GM19397 (cell line): Measurements from ENCODE around the gene PRAMEF8.
"Not testable (repeated sequence)": the region's sequence is repeated elsewhere in the genome, so short reads cannot be mapped to it uniquely, and the experiment has no call there.

ENCODE experiments used
- ATAC-seq: cut with Tn5 transposase; IDR thresholded peaks from one replicate; pipeline ENCODE4 v1.9.1; 2021; ENCODE audit warnings: mild to moderate bottlenecking, moderate library complexity; ENCODE audit not compliant: unreplicated experiment

The PRAMEF8 gene

DNA sequence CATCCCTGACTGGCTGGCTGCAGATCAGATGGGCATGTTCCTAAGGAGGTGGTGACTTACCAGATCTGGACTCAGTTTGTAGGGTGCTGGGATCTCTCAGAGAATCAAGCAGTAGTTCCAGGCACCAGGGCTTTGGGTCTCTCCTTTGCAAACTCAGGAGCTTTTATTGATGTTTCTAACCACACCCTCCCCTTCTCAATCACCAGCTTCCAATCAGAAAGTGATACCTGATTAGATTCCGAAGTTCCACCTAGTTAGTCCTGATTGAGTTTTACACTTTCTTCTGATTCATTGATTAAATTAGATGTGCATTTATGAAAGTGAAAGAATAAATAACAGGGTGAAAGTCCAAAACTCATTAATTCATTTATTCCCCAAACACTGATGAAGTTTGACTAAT is at the start of gene PRAMEF8:
Gene PRAMEF8, minus strand, starts transcription at position 101 of the 400 bp plus-strand sequence. CDS start 1,046 bp downstream, outside the sequence.
- ATAC-seq = not testable (repeated sequence)

DNA sequence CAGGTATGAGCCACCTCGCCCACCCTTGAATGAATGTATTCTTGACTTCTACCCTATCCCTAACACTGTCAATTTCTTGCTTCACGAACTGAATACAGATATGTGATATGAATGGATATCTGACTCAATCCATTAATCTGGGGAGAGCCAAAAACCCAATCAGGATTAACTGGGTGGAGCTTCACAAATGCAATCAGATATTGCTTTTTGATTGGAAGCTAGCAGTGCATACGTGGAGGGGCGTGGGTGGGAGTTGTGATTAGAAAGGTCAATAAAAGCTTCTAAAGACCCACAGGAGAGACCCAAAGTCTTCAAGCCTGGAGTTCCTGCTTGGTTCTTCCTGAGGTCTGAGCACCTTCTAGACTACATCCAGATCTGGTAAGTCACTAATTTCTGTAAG is 30.3 kb upstream of the PRAMEF8 start, which contains the start of gene PRAMEF15:
Gene PRAMEF15, plus strand, starts transcription at position 301 of the 400 bp plus-strand sequence. CDS start 2,827 bp downstream, outside the sequence.
- ATAC-seq = not testable (repeated sequence)

DNA sequence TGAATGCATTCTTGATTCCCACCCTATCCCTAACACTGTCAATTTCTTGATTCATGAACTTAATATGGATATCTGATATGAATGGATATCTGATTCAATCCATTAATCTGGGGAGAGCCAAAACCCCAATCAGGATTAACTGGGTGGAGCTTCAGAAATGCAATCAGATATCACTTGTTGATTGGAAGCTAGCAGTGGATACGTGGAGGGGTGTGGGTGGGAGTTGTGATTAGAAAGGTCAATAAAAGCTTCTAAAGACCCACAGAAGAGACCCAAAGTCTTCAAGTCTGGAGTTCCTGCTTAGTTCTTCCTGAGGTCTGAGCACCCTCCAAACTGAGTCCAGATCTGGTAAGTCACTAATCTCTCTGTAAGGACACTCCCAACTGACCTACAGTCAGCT is 18.3 kb upstream of the PRAMEF8 start, which contains the start of gene PRAMEF33:
Gene PRAMEF33, plus strand, starts transcription at position 301 of the 400 bp plus-strand sequence. CDS start 2,416 bp downstream, outside the sequence.
- not testable (repeated sequence) for ATAC-seq

DNA sequence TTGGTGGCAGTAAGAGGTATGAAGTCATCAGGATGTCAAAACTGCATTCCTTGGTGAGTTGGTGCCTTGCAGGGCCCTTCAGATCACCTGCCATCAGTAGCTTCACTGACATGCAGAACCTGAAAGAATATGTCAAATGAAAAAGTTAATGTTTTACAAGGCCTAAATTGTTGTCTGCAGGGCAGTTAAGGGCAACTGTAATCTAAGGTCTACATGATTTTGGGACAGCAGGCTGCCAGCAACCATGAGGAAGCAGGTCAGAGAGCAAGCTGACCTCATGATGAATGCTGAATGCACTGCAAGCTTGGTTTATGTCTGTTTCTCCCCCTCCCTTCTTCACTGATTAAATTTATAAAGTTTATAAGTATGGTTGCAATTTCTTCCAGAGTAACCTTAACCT is 17.3 kb upstream of the PRAMEF8 start:
- not testable (repeated sequence) for ATAC-seq

DNA sequence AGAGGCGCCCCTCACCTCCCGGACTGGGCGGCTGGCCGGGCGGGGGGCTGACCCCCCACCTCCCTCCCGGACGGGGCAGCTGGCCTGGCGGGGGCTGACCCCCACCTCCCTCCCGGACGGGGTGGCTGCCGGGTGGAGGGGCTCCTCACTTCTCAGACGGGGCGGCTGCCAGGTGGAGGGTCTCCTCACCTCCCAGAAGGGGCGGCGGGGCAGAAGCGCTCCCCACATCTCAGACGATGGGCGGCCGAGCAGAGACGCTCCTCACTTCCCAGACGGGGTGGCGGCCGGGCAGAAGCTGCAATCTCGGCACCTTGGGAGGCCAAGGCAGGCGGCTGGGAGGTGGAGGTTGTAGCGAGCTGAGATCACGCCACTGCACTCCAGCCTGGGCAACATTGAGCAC is 13.8 kb upstream of the PRAMEF8 start:
- ATAC-seq = not testable (repeated sequence)

DNA sequence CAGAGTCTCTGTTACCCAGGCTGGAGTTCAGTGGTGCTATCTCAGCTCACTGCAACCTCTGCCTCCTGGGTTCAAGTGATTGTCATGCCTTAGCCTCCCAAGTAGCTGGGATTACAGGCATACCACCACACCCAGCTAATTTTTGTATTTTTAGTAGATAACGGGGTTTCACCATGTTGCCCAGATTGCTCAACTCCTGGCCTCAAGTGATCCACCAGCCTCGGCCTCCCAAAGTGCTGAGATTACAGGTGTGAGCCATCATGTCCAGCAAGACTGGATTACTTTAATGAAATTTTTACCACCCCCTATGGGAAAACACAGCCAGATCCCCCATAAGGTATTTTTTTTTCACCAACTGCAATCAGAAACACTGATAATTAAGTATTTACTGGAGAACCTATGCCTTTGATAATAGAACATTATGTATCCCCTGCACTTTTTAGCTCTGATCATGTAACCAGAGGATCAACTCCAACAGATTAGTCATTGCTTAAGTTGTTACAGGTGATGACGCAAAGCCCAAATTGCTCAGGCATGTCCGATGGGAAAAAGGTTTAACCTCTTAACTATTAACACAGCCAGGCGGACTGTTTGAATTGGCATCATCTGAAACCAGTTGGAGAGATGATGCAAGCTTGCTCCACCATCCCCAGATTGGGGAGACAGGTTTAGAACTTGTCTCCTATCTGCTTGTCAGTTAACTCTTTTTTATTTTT is 12.4 kb upstream of the PRAMEF8 start:
- ATAC-seq = not testable (repeated sequence)

DNA sequence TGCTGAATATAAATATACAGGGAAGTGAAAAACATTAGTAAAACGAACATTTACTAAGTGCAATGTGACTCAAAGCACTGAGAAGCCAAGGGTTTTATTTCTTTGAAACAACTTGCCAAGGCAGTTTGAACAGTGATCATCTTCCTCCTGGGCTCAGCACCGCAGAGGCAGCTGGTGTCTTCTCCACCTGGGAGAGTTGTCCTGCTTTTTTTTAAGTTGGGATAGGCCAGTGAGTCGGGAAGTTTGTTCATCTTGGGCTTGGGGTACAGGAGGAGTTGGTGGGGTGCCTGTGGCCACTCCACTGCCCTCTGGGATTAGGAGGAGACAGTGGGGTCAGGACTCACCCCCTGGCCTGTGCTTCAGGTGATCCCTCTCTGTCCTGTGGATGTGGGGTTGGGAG is 4.1 kb upstream of the PRAMEF8 start:
- not testable (repeated sequence) for ATAC-seq

DNA sequence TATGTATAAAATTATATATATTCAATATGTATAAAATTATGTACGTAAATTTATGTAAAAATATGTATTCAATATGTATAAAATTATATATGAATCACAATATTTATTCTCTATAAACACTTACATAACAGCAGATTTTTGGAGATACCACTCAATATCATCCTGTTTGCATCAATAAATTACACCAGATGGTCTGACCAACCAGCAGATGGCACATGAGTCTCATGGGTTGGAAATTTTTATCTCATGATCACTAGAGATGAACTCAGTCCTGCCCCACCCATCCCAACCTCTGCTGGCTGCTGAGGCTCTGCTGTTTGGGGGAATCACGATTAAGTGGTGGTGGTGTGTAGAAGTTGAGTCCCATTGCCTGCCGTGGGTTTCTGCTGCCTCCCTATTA is 5.3 kb downstream of the PRAMEF8 start:
- not testable (repeated sequence) for ATAC-seq

DNA sequence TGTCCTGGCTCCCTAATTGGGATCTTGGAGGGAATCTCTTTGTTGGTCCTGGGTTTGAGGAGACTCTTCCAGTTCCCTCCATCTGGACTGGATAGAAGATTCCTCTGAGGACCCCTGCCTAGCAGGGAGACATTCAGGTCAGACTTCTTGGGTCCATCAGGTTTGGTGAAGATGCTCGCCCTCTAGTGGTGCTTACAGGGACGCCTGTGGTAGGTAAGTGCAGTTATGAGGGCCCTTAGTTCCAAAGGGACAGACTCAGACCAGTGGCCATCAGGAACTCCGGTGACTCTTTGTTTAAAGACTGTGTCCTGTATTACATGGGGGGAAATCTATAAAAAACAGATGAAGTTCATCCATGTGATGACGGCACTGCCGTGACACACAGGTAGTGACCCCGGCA is 7.9 kb downstream of the PRAMEF8 start:
- ATAC-seq = not testable (repeated sequence)

DNA sequence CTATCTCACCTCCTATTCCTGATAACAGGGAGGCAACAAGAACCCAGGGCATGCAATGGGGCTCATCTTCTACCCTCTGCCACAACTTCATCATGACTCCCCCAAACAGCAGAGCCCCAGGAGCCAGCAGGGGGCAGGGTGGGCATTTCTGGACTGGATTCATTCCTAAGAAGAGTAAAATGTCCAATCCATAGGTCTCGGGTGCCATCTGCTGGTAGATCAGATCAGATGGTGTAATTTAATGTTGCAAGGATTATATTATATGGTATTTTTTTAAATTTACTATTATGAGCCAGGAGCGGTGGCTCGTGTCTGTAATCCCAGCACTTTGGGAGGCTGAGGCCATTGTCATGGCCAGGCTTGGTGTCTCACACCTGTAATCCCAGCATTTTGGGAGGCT is 19.8 kb downstream of the PRAMEF8 start:
- not testable (repeated sequence) for ATAC-seq

DNA sequence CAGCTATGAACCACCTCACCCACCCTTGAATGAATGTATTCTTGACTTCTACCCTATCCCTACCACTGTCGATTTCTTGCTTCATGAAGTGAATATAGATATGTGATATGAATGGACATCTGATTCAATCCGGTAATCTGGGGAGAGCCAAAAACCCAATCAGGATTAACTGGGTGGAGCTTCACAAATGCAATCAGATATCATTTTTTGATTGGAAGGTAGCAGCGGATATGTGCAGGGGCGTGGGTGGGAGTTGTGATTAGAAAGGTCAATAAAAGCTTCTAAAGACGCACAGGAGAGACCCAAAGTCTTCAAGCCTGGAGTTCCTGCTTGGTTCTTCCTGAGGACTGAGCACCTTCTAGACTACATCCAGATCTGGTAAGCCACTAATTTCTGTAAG is 31.0 kb downstream of the PRAMEF8 start, which contains the start of gene PRAMEF5:
Gene PRAMEF5, plus strand, starts transcription at position 301 of the 400 bp plus-strand sequence. CDS start 5,071 bp downstream, outside the sequence.
- ATAC-seq = not testable (repeated sequence)

DNA sequence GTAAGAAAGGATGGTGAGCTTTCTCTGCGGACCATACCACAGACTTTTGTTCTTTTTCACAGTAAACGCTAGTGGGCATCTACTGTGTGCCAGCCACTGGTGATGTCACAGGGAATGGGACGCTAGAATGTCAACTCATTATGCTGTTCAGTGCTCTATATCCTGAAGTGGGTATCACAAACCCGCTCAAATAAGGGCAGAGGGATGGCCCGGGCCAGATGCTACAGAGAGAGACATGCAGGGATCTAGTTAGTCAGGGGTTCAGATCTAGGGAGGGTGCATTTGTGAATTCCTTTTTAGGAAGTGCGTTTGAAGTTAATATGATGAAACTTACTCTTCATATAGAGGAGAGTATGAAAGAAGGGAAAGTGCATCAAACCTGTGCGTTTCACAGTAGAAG is 37.8 kb downstream of the PRAMEF8 start:
- ATAC-seq = not testable (repeated sequence)

DNA sequence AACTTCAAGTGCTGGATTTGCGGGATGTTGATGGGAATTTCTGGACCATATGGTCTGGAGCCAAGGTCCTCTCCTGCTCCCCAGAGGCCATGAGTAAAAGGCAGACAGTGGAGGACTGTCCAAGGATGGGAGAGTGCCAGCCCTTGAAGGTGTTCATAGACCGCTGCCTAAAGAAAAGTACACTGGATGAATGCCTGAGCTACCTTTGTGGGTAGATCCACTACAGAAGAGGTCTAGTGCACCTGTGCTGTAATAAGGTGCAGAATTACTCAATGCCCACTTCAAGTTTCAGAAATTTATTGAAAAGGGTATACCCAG is 38.4 kb downstream of the PRAMEF8 start:
- ATAC-seq = not testable (repeated sequence)

DNA sequence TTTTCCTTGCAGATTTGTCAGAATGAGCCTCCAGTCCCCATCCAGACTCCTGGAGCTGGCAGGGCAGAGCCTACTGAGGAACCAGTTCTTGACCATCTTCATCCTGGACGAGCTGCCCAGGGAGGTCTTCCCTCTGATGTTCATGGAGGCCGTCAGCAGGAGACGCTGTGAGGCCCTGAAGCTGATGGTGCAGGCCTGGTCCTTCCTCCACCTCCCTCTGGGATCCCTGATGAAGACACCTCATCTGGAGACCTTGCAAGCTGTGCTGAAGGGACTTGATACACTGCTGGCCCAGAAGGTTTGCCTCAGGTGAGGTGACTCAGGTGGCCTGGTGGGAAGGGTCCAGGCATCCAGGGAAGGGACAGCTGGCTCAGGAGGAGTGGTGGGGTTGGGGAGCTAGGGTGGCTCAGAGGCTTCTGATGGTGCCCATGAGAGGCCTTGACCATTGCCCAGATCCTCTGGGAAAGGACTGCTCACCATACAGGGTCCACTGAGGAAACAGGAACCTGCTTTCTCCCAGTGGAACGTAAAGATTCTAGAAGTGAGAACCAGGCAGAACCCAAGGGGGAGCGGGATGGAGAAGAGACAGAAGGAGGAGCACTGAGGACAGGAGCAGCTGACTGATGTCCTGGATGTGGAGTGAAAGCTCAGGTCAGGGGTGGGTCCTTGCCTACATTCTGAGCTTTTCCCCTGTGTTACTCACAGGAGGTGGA is 38.9 kb downstream of the PRAMEF8 start:
- ATAC-seq = not testable (repeated sequence)

DNA sequence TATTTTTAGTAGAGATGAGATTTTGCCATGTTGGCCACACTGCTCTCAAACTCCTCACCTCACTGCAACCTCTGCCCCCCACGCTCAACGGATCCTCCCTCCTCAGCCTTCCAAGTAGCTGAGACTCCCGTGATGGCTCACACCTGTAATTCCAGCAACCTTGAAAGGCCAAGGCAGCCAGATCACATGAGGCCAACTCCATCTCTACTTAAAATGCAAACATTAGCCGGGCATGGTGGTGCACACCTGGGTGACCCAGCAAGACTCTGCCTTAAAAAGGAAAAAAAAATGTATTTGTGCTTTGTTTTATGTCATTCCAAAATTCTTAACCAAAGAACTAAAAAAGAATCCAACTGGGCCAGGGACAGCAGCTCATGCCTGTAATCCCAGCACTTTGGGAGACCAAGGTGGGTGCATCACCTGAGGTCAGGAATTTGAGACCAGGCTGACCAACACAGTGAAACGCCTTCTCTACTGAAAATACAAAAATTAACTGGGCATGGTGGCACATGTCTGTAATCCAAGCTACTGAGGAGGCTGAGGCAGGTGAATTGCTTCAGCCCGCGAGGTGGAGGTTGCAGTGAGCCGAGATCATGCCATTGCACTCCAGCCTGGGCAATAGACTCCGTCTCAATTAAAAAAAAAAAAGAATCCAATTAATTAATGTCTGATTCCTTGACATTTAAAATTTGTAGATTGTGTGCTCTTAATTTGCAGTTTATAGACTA is 41.2 kb downstream of the PRAMEF8 start:
- not testable (repeated sequence) for ATAC-seq

DNA sequence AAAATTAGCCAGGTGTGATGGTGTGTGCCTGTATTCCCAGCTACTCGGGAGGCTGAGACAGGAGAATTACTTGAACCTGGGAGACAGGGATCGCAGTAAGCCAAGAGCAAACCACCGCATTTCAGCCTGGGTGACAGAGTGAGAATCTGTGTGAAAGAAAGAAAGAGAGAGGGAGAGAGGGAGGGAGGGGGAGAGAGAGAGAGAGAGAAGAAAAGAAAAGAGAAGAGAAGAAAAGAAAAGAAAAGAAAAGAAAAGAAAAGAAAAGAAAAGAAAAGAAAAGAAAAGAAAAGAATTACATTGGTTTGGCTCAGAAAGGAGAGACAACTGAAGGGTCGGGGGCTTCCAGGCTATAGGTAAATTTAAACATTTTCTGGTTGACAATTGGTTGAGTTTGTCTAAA is 45.3 kb downstream of the PRAMEF8 start:
- not testable (repeated sequence) for ATAC-seq

DNA sequence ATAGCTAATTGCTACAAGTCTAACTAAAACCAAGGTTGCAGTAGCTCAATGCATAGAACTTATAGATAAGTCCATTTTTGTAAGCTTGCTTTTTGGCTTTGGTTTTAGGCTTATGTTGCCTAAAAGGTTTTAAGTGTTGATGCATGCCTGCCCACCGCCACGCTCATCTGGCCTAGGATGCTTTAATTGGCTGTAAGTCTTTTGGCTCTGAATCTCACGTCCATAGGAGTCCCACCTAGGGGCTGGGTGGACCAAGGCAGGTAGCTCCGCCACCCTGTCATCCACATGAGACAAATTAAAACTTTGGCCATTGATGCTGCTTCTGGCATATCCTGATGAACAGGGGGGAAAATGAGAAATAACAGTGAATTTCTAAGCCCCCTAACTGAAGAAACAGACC is 47.4 kb downstream of the PRAMEF8 start:
- ATAC-seq = not testable (repeated sequence)

DNA sequence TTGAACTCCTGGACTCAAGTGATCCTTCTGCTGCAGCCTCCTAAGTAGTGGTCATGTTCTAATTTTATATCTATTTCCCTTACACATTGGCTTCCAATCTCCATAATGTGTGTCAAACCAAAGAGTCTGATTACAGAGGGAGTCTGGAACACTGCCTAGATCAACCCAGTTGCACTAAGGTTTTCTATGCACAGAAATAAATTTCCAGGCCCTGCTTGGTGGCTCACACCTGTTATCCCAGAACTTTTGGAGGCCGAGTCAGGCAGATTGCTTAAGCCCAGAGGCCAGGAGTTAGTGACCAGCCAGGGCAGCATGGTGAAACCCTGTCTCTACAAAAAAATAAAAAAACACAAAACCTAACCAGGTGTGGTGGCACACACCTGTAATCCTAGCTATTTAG is 50.9 kb downstream of the PRAMEF8 start:
- ATAC-seq = not testable (repeated sequence)

DNA sequence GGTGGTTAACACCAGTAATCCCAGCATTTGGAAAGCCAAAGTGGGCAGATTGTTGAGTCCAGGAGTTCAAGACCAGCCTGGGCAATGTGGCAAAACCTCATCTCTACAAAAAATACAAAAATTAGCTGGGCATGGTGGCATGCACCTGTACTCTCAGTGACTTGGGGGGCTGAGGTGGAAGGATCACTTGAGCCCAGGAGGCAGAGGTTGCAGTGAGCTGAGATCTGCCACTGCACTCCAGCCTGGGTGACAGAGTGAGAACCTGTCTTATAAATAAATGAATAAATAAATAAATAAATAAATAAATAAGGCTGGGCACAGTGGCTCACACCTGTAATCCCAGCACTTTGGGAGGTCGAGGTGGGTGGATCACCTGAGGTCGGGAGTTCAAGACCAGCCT is 52.9 kb downstream of the PRAMEF8 start:
- not testable (repeated sequence) for ATAC-seq
